ENCODE results near the gene TMEM63A. TPM values are rescaled to one million over a fixed set of nuclear protein-coding genes. Genes with fewer than 3 reads are reported as not detected.
A peak's percentile ranks its signal among the peaks of the same experiment; 100 is the strongest.

TMEM63A gene
- total and polyA plus RNA-seq, 2 of the 13 experiments (the other 11 are each of a cell fraction or from before 2014, with no cell fraction given): 23.9 to 53.3 TPM

DNA sequence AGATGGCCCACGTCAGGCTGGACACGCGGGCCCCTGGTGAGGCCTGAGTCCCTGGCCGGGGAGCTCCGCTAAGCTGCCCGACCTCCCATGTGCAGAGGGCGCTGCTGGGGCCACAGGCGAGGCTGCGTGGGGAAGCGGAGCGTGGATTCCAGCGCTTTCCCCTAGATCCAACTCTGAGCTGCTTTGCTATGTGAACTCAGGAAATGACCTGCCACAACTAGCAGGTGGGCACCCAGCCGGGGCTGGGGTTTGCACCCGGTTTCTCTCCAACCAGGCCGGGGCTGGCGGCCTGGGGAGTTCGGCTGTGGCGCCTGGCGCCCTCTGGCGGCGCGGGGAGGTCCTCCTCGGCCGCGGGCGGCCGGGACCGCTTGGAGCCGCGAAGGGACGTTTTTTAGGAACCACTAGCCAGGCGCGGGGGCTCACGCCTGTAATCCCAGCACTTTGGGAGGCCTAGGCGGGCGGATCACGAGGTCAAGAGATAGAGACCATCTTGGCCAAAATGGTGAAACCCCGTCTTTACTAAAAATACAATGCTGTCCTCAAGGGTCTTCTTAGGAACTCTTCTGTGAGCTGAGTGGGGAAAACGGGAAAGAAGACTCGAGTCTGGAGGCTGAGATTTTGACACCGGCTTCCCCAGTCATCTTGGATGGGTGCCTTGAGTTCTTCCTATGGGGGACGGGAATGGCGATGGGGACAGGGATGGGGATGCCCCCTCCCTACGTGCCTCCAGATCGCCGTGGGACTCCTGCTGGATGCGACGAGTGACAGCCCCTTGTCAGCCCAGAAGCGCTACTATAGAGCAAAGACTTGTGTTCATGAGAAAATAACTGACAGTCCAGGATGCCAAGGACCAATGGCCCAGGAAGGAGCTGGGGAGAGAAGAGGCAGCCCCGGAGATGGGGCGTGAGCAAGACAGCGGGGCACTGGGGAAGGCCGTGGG is 29.3 kb upstream of the TMEM63A start (continued):
- TF ChIP-seq MED8 (CRISPR knock-in tag; IDR thresholded peaks at IDR 0.05; ENCODE audit: insufficient replicate concordance) (peak; percentile 43), GLI4 (CRISPR knock-in tag; IDR thresholded peaks at IDR 0.05; ENCODE audit: borderline replicate concordance) (no peak), CCAR2 (optimal IDR thresholded peaks at IDR 0.05; ENCODE audit: low read depth, low read length) (no peak)
- TF ChIP-seq, protein P1, sequence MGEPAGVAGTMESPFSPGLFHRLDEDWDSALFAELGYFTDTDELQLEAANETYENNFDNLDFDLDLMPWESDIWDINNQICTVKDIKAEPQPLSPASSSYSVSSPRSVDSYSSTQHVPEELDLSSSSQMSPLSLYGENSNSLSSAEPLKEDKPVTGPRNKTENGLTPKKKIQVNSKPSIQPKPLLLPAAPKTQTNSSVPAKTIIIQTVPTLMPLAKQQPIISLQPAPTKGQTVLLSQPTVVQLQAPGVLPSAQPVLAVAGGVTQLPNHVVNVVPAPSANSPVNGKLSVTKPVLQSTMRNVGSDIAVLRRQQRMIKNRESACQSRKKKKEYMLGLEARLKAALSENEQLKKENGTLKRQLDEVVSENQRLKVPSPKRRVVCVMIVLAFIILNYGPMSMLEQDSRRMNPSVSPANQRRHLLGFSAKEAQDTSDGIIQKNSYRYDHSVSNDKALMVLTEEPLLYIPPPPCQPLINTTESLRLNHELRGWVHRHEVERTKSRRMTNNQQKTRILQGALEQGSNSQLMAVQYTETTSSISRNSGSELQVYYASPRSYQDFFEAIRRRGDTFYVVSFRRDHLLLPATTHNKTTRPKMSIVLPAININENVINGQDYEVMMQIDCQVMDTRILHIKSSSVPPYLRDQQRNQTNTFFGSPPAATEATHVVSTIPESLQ (CRISPR knock-in tag; conservative IDR thresholded peaks at IDR 0.05): no peak

DNA sequence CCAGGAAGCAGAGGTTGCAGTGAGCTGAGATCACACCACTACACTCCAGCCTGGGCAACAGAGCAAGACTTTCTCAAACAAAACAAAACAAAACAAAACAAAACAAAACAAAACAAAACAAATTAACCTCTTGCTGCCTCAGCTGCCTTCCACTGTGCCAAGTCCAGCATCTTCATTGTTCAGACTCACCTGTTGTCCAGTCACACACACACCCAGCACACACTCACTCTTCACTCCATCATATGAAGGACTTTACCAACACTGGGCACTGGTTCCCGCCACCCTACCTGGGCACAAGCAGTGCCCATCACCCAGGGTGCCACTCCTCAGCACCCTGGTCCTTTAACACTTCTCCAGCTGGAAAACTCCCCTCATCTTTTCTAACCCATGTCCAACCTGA is 27.3 kb upstream of the TMEM63A start:
- intact Hi-C loops (cut with micrococcal nuclease; ENCODE audit: unreplicated experiment) (no loop called here), in situ Hi-C loops (cut with HindIII; ENCODE audit: extremely low pct_ligation_motif_present, low pct_unique_long_range_greater_than_20kb) (no loop called here)
- ATAC-seq (no peak), FAIRE-seq (no peak), DNase-seq (ENCODE audit: low spot score) (no peak)
- no peak overlapping the region for H3K4me2 ChIP-seq (ENCODE audit: low read depth, low read length)
- CTCF ChIA-PET (ENCODE audit: low intra/inter-chr PET ratio, low total read pairs): interaction anchor here (3.9 kb wide), 1 partner anchor 434 kb away, joined by 53 read pairs; no protein-coding TSS in a partner anchor
- TF ChIP-seq, protein P2, sequence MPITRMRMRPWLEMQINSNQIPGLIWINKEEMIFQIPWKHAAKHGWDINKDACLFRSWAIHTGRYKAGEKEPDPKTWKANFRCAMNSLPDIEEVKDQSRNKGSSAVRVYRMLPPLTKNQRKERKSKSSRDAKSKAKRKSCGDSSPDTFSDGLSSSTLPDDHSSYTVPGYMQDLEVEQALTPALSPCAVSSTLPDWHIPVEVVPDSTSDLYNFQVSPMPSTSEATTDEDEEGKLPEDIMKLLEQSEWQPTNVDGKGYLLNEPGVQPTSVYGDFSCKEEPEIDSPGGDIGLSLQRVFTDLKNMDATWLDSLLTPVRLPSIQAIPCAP (CRISPR knock-in tag; IDR thresholded peaks at IDR 0.05; ENCODE audit: low read depth): no peak
- TF ChIP-seq ZMYM2 (CRISPR knock-in tag; IDR thresholded peaks at IDR 0.05) (no peak), ZNF598 (CRISPR knock-in tag; IDR thresholded peaks at IDR 0.05; ENCODE audit: borderline replicate concordance) (no peak), POLR2A (IDR thresholded peaks at IDR 0.05; ENCODE audit: insufficient read depth in 1 of 2, low read depth in 2 of 2, low read length in 2 of 2) (no peak), TP53 (CRISPR knock-in tag; conservative IDR thresholded peaks at IDR 0.05) (no peak), ZNF251 (CRISPR knock-in tag; IDR thresholded peaks at IDR 0.05) (no peak), TBX3 (IDR thresholded peaks at IDR 0.05; ENCODE audit: borderline replicate concordance) (no peak), EHMT2 (IDR thresholded peaks at IDR 0.05; ENCODE audit: borderline replicate concordance, low read depth, low read length) (no peak), ZNF75D (CRISPR knock-in tag; IDR thresholded peaks at IDR 0.05; ENCODE audit: borderline replicate concordance) (no peak), XBP1 (CRISPR knock-in tag; IDR thresholded peaks at IDR 0.05) (no peak)
- TF ChIP-seq, protein P3, sequence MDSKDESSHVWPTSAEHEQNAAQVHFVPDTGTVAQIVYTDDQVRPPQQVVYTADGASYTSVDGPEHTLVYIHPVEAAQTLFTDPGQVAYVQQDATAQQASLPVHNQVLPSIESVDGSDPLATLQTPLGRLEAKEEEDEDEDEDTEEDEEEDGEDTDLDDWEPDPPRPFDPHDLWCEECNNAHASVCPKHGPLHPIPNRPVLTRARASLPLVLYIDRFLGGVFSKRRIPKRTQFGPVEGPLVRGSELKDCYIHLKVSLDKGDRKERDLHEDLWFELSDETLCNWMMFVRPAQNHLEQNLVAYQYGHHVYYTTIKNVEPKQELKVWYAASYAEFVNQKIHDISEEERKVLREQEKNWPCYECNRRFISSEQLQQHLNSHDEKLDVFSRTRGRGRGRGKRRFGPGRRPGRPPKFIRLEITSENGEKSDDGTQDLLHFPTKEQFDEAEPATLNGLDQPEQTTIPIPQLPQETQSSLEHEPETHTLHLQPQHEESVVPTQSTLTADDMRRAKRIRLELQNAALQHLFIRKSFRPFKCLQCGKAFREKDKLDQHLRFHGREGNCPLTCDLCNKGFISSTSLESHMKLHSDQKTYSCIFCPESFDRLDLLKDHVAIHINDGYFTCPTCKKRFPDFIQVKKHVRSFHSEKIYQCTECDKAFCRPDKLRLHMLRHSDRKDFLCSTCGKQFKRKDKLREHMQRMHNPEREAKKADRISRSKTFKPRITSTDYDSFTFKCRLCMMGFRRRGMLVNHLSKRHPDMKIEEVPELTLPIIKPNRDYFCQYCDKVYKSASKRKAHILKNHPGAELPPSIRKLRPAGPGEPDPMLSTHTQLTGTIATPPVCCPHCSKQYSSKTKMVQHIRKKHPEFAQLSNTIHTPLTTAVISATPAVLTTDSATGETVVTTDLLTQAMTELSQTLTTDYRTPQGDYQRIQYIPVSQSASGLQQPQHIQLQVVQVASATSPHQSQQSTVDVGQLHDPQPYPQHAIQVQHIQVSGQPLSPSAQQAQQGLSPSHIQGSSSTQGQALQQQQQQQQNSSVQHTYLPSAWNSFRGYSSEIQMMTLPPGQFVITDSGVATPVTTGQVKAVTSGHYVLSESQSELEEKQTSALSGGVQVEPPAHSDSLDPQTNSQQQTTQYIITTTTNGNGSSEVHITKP (CRISPR knock-in tag; IDR thresholded peaks at IDR 0.05; ENCODE audit: low read depth): no peak
- H3K27me3 ChIP-seq (ENCODE audit: control insufficient read depth in 1 of 2, insufficient read depth in 2 of 2, low read length in 2 of 2): peaks cover 4 to 12% of the 10 kb centered on the region in 2 experiments; a peak in 4 of 5 replicates
- H2AFZ ChIP-seq (ENCODE audit: low read length): no peak overlapping the region
- BruUV-seq (replicated peaks): no TSS peak
- no peaks in the 10 kb centered on the region for H3K9me3 ChIP-seq (ENCODE audit: low read length)
- H3K9ac ChIP-seq (ENCODE audit: insufficient read depth, low read depth, low read length): no peak overlapping the region
- POLR2A ChIA-PET: no interaction called here
- no peak overlapping the region for H3K4me3 ChIP-seq (replicated peaks in 1 of 3; ENCODE audit: insufficient read depth in 1 of 3, low read depth in 2 of 3, low read length in 3 of 3)
- no peaks in the 10 kb centered on the region for H3K79me2 ChIP-seq (ENCODE audit: insufficient read depth, low read length)
- H3K4me1 ChIP-seq (ENCODE audit: insufficient read depth, low read length): peaks cover 27% of the 10 kb centered on the region
- H3K27ac ChIP-seq (ENCODE audit: extremely low read length, insufficient read depth, low read length): no peak overlapping the region
- 80% methylated on average over 1 of the region's 1 CpG for WGBS (ENCODE audit: low lambda C conversion rate)
- no peaks in the 10 kb centered on the region for H4K20me1 ChIP-seq (ENCODE audit: insufficient read depth, low read length)
- H3K36me3 ChIP-seq (replicated peaks in 1 of 2; ENCODE audit: control insufficient read depth in 1 of 2, insufficient read depth in 2 of 2, low read length in 2 of 2): no peaks in the 10 kb centered on the region

Data from HepG2 (cell line).